GM12801 (cell line): ENCODE measurements around the gene ADPRHL1.

Experiments
- CTCF ChIP-seq: IDR thresholded peaks from one replicate; pipeline ENCODE4 v1.5.1; 2011; ENCODE audit warnings: control low read depth; ENCODE audit not compliant: insufficient read length; ENCODE audit errors: extremely low read depth

Gene ADPRHL1

GRCh38 chr13:113451951-113452421 lies 1.3 kb downstream of the ADPRHL1 start:
- TF ChIP-seq CTCF, result no peak

DNA sequence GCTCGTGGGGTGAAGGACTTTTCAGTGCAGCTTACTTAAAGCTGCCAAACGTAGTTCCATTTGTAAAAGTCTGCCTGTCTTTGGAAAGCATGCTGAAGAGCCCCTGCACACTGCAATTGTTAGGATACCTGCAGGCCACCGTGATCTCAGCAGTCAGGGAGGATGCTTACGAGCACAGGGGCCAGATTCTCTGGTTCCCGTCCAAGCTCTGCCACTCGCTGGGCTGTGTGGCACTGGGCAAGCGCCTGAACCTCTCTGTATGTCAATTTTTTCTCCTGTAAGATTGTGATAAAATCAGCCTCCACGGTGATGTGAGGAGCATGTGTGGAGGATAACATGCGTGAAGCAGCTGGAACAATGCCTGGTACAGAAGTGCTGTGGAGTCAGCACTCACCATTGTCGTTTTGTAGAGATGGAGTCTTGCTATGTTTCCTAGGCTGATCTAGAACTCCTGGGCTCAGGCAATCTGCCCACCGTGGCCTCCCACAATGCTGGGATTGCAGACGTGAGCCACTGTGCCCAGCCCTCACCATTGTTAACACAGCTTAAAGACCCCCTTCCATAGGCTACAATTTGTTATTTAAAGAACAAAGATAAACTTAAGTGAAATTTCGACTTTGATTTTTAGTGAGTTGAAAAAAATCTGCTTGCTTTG lies 3.5 kb downstream of the ADPRHL1 start:
- TF ChIP-seq CTCF, result no peak

GRCh38 chr13:113448885-113449692 lies 4.2 kb downstream of the ADPRHL1 start:
- TF ChIP-seq CTCF, result no peak

DNA sequence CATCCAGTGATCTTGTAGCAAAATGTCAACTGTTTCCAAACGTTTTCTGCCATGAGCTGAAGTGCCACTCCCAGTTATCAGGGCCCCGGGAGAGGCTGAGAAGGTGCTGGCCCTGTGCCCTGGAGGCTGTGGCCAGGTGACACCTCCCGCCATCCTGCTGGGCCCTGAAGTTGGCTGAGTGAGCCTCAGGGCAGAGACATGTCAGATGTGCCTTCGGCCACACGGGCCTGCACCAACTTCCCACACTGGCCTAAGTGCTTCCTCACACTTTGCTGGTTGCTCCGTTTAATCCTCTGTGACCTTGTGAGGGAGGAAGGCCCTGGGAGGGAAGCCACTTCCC lies 4.8 kb downstream of the ADPRHL1 start:
- TF ChIP-seq CTCF, result no peak

- no peak for TF ChIP-seq CTCF
These were observed 5.7 kb downstream of the ADPRHL1 start for GRCh38 chr13:113447596-113447995.

DNA sequence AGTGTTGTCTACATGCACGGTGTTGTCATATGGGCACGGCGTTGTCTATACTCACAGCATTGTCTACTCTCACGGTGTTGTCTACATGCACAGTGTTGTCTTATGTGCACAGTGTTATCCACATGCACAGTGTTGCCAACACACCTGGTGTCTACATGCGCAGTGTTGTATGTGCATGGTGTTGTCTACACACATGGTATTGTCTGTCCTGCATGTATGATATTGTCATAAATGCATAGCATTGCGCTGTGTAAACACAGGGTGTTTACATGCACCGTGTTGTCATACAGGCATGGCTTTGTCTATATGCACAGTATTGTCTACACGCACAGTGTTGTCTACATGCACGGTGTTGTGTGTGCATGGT lies 6.8 kb downstream of the ADPRHL1 start:
- no peak for TF ChIP-seq CTCF

DNA sequence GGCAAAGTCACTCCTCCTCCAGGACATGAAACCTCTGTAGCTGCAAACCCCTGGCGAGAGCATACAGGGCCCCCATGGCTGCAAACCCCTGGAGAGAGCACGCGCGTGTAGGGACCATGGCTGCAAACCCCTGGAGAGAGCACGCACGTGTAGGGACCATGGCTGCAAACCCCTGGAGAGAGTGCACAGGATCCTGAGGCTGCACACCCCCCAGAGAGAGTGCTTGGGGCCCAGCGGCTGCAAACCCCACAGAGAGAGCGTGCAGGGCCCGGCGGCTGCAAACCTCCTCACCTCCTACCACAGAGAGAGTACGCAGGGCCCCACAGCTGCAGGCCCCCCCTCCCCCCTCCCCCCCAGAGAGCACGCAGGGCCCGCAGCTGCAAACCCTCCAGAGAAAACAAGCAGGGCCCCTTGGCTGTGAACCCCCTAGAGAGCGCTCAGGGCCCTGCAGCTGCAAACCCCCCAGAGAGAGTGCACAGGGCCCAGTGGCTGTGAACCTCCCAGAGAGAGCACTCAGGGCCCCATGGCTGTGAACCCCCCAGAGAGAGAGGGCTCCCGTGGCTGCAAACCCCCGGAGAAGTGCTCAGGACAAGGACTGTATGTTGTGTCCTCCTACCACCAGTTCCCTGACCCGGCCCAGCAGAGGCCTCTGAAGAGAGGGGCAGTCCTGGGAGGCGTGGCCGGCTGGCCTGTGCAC lies 7.3 kb downstream of the ADPRHL1 start:
- TF ChIP-seq CTCF, result no peak
